Activated CD8-positive, alpha-beta T cell treated with anti-CD3 and anti-CD28 coated beads, Interleukin-2, amount 10 ng/mL, durations not matched to agents 7 days and 5 days (primary cell): ENCODE measurements around the gene DCXR. TPM values are rescaled to one million over a fixed set of nuclear protein-coding genes. Genes with fewer than 3 reads are reported as not detected.

Experiments used
- ATAC-seq: fragments of 150-1000 bp; cut with Tn5 transposase; one replicate; pipeline ENCODE4 v1.10.0; 2021; ENCODE audit warnings: moderate library complexity
- CTCF ChIA-PET: fragments of 350-600 bp; sonication (Branson Sonifier 250); formaldehyde crosslinking; loops from one replicate; lab custom pipeline; 2021; ENCODE audit warnings: antibody characterized with exemption; lab: Charles Lee
- POLR2A ChIA-PET: fragments of 350-600 bp; sonication (Branson Sonifier 250); formaldehyde crosslinking; loops from one replicate; lab custom pipeline; 2021; ENCODE audit warnings: antibody characterized with exemption; lab: Charles Lee
- DNase-seq: peaks from one replicate; pipeline ENCODE4 v3.0.0-alpha.2; 2020
- H3K27ac Mint-ChIP-seq: one replicate; pipeline ENCODE4 v1.8.0; 2021; ENCODE audit warnings: mild to moderate bottlenecking, mixed read lengths
- H3K27me3 Mint-ChIP-seq: one replicate; pipeline ENCODE4 v1.8.0; 2021; ENCODE audit warnings: low read depth, mixed read lengths
- H3K36me3 Mint-ChIP-seq: one replicate; pipeline ENCODE4 v1.8.0; 2021; ENCODE audit warnings: low read depth, mixed read lengths
- H3K4me1 Mint-ChIP-seq: one replicate; pipeline ENCODE4 v1.8.0; 2021; ENCODE audit warnings: low read depth, mixed read lengths
- H3K4me3 Mint-ChIP-seq: one replicate; pipeline ENCODE4 v1.8.0; 2021; ENCODE audit warnings: mild to moderate bottlenecking, mixed read lengths
- H3K9me3 Mint-ChIP-seq: one replicate; pipeline ENCODE4 v1.8.0; 2022; ENCODE audit warnings: mixed read lengths; ENCODE audit not compliant: insufficient read depth
- total RNA-seq, 2 experiments: library from RNA; stranded (reverse); gene quantifications; one replicate each; pipeline ENCODE4 v1.2.3, GENCODE V29; 2021

Gene DCXR
- total RNA-seq, 2 experiments from 2014 or later, result 141 TPM

DNA sequence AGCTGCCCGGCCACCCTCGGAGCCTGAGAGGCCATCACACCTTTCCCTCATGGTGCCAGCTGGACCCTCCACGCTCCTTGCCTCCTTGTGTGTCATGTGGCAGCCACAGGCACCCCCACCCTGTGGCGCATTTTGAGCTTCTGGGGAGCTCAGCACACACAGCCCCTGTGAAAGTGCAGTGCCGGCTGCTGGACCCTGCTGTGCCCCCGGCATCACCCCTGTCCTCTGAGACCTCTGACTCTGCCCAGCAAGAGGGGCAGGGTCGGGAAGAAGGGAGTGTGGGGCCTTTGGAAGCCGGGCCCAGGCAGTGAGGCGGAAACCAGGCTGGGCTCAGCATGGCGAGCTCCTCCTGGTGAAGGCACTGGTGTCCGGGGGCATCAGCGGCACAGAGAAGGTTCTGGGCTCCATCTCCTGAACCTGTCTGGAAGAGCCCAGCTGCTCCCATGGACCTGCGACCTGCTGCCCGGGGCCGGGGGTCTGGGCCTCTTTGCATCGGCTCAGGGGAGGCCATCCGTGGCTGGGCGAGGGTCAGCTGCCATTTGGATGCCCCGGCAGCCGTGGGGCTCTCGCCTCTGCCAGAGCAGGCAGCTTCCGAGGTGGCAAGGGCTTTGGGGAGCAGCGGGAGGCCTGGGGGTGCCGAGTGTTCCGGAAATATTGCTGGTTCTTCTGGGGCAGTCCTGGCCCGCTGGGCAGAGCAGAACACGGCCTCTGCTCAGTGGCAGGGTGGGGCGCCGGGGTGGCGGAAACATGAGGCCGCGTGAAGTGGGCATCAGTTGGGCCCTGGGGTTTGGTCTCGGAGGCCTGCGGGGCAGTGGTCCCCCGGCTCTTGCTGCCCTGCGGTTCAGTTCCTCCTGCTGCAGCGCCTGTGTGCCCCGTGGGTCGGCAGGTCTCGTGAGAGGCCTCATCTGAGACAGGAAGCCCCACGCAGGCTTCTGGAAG is 32.7 kb downstream of the DCXR start:
- ChIA-PET CTCF (interaction anchor here (0.9 kb wide), 1 partner anchor 15 kb away, joined by 3 read pairs; no protein-coding TSS in a partner anchor), POLR2A (interaction anchor here (0.6 kb wide), 1 partner anchor 62 kb away, joined by 6 read pairs; no protein-coding TSS in a partner anchor)
- Mint-ChIP-seq H3K4me3 (no peak overlapping the region), H3K27me3 (no peaks in the 10 kb centered on the region), H3K9me3 (no peaks in the 10 kb centered on the region), H3K27ac (no peak overlapping the region), H3K4me1 (peaks cover 9% of the 10 kb centered on the region), H3K36me3 (no peaks in the 10 kb centered on the region)
- DNase-seq, result no peak
- ATAC-seq, result no peak

DNA sequence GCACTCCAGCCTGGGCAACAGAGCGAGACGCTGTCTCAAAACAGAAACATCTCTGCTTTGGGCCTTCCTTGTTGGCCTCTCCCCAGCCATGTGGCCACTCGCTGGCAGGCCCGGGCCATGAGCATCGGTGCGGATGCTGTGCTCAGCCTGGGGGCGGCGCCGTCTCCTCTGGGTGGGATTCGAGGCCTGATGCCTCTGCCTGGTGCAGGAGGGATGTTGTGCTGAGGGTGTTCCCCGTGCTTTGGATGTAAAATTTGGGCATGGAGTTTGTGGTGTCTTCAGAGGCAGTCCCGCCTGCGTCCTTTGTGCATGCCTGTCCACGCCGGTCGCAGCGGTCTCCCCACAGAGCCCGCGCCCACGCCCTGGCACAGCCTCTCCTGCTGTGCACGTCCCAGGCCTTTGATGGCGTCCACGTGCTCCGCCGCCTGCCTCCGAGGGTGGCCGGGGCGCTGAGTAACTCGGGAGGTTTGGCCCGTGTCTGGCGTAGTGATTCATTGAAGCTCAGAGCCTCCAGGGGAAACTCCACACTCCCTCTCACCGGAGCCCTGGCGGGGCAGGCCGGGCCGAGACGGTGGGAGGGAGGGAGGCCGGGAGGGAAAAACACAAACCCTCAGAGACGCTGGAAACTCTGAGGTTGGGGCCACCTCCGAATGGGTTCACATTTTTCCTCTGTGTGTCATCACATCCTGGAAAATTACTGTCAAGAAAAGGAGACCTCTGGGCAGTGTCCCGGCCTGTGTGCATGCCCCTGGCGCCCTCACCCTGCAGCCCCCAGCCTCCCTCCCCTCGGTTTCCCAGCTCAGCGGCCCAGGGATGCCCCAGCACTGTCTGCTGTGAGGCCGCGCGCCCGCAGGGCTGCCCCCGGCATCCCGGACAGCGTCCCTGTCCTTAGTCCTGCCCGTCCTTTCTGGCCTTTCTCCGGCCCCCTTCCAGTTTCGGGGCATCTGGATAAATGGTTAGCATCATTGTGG is 33.8 kb downstream of the DCXR start:
- no peak for ATAC-seq
- peaks cover 2% of the 10 kb centered on the region for H3K4me1 Mint-ChIP-seq
- no peaks in the 10 kb centered on the region for H3K9me3 Mint-ChIP-seq
- no peak overlapping the region for H3K4me3 Mint-ChIP-seq
- H3K27ac Mint-ChIP-seq, result no peak overlapping the region
- no peaks in the 10 kb centered on the region for H3K36me3 Mint-ChIP-seq
- ChIA-PET CTCF (interaction anchor here (0.9 to 1.1 kb wide), 2 partner anchors 16 to 44 kb away, joined by 3 read pairs; no protein-coding TSS in a partner anchor), POLR2A (interaction anchor here (0.6 kb wide), 1 partner anchor 63 kb away, joined by 6 read pairs; no protein-coding TSS in a partner anchor)
- H3K27me3 Mint-ChIP-seq, result no peaks in the 10 kb centered on the region
- DNase-seq, result no peak

DNA sequence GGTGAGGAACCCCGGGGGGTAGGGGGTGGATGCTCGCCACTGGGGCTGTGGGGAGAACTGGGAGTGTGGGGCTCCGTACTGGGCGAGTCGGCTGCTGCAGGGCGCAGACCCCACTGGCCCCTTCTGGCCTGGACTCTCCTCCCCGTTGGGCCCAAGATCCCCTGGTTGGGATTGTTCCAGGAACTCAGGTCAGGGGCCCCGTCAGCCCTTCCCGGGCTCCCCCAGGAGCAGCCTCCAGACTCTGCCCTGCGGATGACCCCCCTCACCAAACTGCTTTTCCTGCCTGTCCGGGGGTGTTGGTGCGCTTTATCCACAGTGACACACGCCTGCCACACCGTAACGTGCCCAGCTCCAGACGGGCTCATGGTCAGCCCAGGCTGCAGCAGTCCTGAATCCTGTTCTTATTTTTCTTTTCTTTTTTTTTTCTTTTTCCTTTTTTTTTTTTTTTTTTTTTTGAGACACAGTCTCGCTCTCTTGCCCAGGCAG is 35.9 kb downstream of the DCXR start:
- Mint-ChIP-seq H3K36me3 (no peaks in the 10 kb centered on the region), H3K4me1 (no peaks in the 10 kb centered on the region), H3K9me3 (no peaks in the 10 kb centered on the region), H3K27ac (no peak overlapping the region), H3K27me3 (no peaks in the 10 kb centered on the region), H3K4me3 (no peak overlapping the region)
- POLR2A ChIA-PET, result no interaction called here
- CTCF ChIA-PET, result no interaction called here
- DNase-seq (no peak), ATAC-seq (no peak)

DNA sequence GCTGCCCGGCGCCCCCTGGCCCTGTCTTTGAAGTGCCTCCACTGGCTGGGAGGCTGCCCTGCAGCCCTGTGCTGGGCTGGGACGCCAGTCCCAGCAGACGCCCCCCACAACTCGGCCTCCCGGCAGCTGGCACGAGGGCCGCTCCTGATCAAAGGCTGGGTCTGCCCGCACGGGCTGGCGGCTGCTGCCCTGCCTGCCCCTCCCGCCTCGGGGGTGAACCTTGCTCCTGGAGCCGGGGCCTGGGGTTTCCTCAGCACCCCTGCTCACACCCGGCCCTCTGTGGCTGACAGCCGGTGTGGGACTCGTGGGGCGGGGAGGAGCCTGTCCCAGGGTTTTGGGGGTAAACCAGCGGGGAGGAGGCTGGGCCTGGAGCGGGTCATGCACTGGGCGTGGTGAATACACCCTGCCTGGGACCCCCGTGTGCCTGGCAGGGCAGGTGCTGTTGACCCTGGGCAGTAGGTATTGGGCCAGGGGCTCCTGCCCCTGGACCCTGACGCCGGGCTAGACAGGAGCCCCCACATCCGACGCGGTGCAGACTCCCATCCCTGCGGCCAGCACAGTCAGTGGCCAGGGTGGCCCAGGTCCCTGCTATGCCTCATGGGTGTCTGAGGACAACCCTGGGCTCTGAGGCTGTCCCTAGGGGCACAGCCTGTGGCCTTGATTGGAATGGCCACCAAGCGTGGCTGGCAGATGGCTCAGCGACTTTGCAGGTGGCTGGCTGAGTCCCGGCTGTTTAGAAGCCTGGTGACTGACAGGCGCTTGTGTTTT is 36.5 kb downstream of the DCXR start:
- Mint-ChIP-seq H3K27me3 (no peaks in the 10 kb centered on the region), H3K27ac (no peak overlapping the region), H3K4me1 (no peaks in the 10 kb centered on the region), H3K9me3 (no peaks in the 10 kb centered on the region), H3K4me3 (no peak overlapping the region), H3K36me3 (no peaks in the 10 kb centered on the region)
- ChIA-PET CTCF (no interaction called here), POLR2A (no interaction called here)
- DNase-seq (no peak), ATAC-seq (no peak)

DNA sequence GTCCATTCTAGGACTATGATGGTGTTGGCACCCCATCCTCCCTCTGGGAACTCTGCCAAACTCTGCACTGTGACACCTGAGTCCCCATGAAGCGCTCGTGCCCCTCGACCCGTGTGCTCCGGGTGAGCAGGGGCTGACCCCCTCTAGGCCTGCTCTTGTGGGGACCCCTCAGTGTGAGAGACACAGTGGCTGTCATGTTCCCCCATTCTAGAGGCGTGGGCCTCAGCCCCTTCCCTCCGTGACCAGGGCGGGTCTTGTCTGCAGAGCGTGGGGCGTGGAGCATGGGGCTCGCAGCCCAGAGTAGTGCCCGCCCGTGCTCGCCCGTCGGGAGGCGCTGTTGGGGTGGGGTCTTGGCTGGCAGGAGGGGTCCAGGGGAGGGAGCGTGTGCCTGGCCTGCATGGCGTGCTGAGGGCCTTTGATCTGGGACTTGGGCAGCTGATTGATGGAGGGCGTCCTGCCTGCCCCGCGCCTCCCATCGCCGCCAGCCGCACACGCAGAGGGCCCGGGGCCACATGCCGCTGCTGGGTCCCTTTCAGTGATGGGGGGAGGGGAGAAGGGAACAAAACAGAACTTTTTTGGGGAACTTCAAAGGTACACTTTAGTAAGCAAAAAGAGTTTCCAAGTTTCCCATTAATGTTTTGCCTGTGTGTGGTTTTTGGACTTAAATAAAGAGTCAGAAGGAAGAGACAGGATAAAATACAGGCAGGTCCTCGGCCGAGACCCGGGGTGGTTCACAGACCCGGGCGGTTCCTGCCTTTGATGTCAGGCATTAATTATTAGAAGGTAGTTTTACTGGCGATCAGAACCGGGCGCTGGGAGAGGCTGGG is 37.3 kb downstream of the DCXR start:
- DNase-seq, result no peak
- H3K36me3 Mint-ChIP-seq, result no peaks in the 10 kb centered on the region
- no peaks in the 10 kb centered on the region for H3K4me1 Mint-ChIP-seq
- ATAC-seq, result no peak
- ChIA-PET CTCF (no interaction called here), POLR2A (no interaction called here)
- H3K9me3 Mint-ChIP-seq, result no peaks in the 10 kb centered on the region
- H3K4me3 Mint-ChIP-seq, result no peak overlapping the region
- H3K27ac Mint-ChIP-seq, result no peak overlapping the region
- no peaks in the 10 kb centered on the region for H3K27me3 Mint-ChIP-seq

DNA sequence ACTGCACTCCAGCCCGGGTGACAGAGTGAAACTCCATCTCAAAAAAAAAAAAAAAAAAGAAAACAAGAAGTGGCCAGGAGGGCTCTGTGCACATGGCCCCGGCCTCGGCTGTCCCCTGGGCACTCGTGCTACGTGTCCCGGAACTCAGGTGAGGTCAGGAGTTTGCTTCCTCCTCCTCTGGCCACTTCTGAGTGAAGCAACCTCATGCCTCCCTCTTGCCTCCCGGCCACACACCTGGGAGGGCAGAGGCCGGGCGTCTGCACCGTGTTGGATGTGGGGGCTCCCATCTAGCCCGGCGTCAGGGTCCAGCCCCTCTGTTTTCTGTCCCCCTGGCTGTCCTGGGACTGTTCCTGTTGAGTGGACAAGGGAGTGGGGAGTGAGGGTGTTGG is 37.9 kb downstream of the DCXR start:
- Mint-ChIP-seq H3K4me1 (no peaks in the 10 kb centered on the region), H3K27me3 (no peaks in the 10 kb centered on the region), H3K27ac (no peak overlapping the region), H3K9me3 (no peaks in the 10 kb centered on the region), H3K4me3 (no peak overlapping the region), H3K36me3 (no peaks in the 10 kb centered on the region)
- ATAC-seq (no peak), DNase-seq (no peak)
- POLR2A ChIA-PET, result no interaction called here
- CTCF ChIA-PET, result no interaction called here

DNA sequence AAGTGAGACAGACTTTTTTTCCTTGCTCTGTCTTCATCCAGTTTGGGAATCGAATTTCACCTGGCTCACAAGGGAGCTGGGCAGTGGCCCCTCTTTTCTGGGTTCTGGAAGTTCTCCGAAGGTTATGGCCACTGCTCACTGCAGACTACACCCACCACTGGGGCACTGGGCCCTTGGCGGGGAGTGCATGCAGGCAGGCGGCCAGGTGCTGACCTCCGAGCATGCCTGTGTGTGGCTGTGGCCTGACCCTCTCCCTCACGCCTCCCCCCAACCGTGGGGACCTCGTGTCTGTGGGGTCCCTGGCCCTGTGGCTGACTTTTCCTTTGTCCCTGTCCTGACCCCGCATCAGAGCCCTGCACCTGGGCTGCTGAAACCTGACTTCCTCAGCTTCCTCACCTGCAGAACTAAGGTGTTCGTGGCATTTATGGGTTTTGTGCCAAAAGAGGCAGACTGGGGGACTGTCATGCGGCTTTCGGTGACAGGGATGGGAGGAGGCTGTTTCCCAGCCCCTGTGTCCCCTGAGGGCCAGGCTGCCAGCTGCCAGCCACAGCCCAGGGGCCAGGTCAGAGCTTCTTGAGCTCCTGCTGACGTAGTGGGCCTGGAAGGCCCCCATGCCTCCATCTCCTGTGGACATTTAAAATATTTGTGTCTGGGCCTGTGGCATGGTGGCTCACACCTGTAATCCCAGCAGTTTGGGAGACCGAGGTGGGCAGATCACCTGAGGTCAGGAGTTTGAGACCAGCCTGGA is 38.6 kb downstream of the DCXR start:
- ATAC-seq (no peak), DNase-seq (no peak)
- H3K36me3 Mint-ChIP-seq, result no peaks in the 10 kb centered on the region
- no peak overlapping the region for H3K27ac Mint-ChIP-seq
- H3K4me1 Mint-ChIP-seq, result no peaks in the 10 kb centered on the region
- ChIA-PET CTCF (no interaction called here), POLR2A (interaction anchor here (0.6 kb wide), 1 partner anchor 44 kb away, joined by 4 read pairs; no protein-coding TSS in a partner anchor)
- H3K27me3 Mint-ChIP-seq, result no peaks in the 10 kb centered on the region
- H3K4me3 Mint-ChIP-seq, result no peak overlapping the region
- no peaks in the 10 kb centered on the region for H3K9me3 Mint-ChIP-seq

DNA sequence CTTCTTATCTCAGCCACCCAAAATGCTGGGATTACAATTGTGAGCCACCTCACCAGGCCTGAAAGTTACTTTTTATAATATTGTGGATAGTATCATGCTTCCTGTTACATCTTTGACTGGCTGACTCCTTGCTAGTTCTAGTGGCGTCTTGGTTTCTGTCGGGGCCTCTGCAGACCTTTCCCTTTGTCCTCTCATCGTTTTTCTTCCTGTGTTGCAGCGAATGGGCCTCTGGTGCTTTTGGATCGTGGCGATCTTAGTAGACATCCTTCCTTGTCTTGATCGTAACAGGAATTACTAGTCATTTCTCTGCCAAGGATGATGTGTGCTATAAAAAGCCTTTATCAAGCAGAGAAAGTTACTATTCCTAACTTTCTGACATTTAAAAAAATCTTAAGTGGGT is 39.3 kb downstream of the DCXR start:
- H3K36me3 Mint-ChIP-seq, result no peaks in the 10 kb centered on the region
- ATAC-seq (no peak), DNase-seq (no peak)
- no peak overlapping the region for H3K4me3 Mint-ChIP-seq
- ChIA-PET POLR2A (no interaction called here), CTCF (no interaction called here)
- H3K27me3 Mint-ChIP-seq, result no peaks in the 10 kb centered on the region
- no peaks in the 10 kb centered on the region for H3K4me1 Mint-ChIP-seq
- H3K9me3 Mint-ChIP-seq, result no peaks in the 10 kb centered on the region
- H3K27ac Mint-ChIP-seq, result no peak overlapping the region

DNA sequence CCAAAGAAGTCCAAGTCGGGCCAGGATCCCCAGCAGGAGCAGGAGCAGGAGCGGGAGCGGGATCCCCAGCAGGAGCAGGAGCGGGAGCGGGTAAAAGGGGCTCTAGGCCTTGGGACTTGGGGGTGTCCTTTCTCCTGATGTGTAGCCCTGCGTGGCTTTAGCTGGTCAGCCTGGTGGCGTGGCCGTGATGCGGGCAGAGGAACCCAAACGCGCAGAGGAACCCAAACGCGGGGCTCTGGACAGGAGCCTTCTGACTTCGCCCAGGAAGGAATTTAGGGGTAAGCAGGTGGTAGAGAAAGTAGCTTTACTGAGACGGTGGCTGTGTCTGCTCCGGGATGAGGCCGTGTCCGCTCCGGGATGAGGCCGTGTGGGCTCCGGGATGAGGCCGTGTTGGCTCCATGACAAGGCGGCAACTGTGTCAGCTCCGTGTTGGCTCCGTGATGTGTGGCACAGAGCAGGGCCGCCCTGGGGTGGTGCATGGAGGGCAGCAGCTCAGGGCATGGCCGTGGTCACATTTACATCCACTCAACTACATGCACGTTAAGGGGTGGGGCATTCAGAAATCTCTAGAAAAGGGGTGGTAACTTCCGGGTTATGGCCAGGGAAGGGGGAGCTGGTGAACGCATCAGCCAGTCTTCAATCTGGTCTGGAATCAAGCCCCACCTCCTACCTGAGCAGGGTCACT is 40.6 kb downstream of the DCXR start:
- ChIA-PET POLR2A (interaction anchor here (1.1 kb wide), 1 partner anchor 25 kb away, joined by 3 read pairs; no protein-coding TSS in a partner anchor), CTCF (no interaction called here)
- DNase-seq (no peak), ATAC-seq (no peak)
- H3K4me3 Mint-ChIP-seq, result no peak overlapping the region
- no peaks in the 10 kb centered on the region for H3K27me3 Mint-ChIP-seq
- no peak overlapping the region for H3K27ac Mint-ChIP-seq
- no peaks in the 10 kb centered on the region for H3K4me1 Mint-ChIP-seq
- H3K9me3 Mint-ChIP-seq, result no peaks in the 10 kb centered on the region
- no peaks in the 10 kb centered on the region for H3K36me3 Mint-ChIP-seq
